DND-41 (cell line): ENCODE measurements around the gene MR1.

Experiments
- ATAC-seq: fragments of 200-7000 bp; cut with Tn5 transposase; 3 replicates; pipeline ENCODE4 v1.9.1; 2021; ENCODE audit warnings: low read depth; ENCODE audit not compliant: insufficient read depth
- DNase-seq: peaks from one replicate; pipeline ENCODE4 v3.0.0-alpha.2; 2020
- H2AFZ ChIP-seq: 2 replicates; pipeline ENCODE4 v1.6.0; 2012; ENCODE audit warnings: low read depth, low read length
- H3K27ac ChIP-seq: 2 replicates; pipeline ENCODE4 v1.5.1; 2012; ENCODE audit warnings: low read length, inconsistent platforms
- H3K27me3 ChIP-seq: fragments of 200-600 bp; sonication (generic); 2 replicates; pipeline ENCODE4 v1.6.0; 2012; ENCODE audit warnings: low read length, mild to moderate bottlenecking, inconsistent platforms; ENCODE audit not compliant: insufficient read depth, poor library complexity
- H3K36me3 ChIP-seq: 2 replicates; pipeline ENCODE4 v1.5.1; 2012; ENCODE audit warnings: low read length, inconsistent platforms; ENCODE audit not compliant: insufficient read depth
- H3K4me1 ChIP-seq: 2 replicates; pipeline ENCODE4 v1.5.1; 2012; ENCODE audit warnings: mild to moderate bottlenecking, low read length; ENCODE audit not compliant: insufficient read depth
- H3K4me2 ChIP-seq: 2 replicates; pipeline ENCODE4 v1.6.0; 2012; ENCODE audit warnings: mild to moderate bottlenecking, moderate library complexity, low read length, inconsistent platforms; ENCODE audit not compliant: insufficient read depth
- H3K4me3 ChIP-seq, 2 experiments: fragments of 200-600 bp in 1 of 2; shearing (Covaris generic) in 1 of 2; 2 replicates each; pipeline ENCODE4 v1.5.1; 2012 to 2016; ENCODE audit warnings: inconsistent platforms in 2 of 2, low read length in 2 of 2, mild to moderate bottlenecking in 2 of 2, low read depth in 1 of 2, moderate library complexity in 1 of 2
- H3K79me2 ChIP-seq: 2 replicates; pipeline ENCODE4 v1.6.0; 2012; ENCODE audit warnings: low read length, inconsistent platforms; ENCODE audit not compliant: insufficient read depth
- H3K9ac ChIP-seq: 2 replicates; pipeline ENCODE4 v1.6.0; 2012; ENCODE audit warnings: low read depth, mild to moderate bottlenecking, inconsistent platforms, low read length, moderate library complexity
- H3K9me3 ChIP-seq: 2 replicates; pipeline ENCODE4 v1.5.1; 2012; ENCODE audit warnings: low read length, moderate library complexity, mild to moderate bottlenecking, inconsistent platforms; ENCODE audit not compliant: insufficient read depth, severe bottlenecking
- H4K20me1 ChIP-seq: 2 replicates; pipeline ENCODE4 v1.6.0; 2012; ENCODE audit warnings: low read length; ENCODE audit not compliant: insufficient read depth
- CTCF ChIP-seq: IDR thresholded peaks from 2 replicates; pipeline ENCODE4 v1.5.1; 2012; ENCODE audit warnings: borderline replicate concordance, low read length, moderate library complexity, mild to moderate bottlenecking; ENCODE audit not compliant: poor library complexity, severe bottlenecking; ENCODE audit errors: extremely low read depth
- EZH2 ChIP-seq: IDR thresholded peaks from 3 replicates; pipeline ENCODE4 v1.6.1; 2012; ENCODE audit warnings: borderline replicate concordance, low read depth, mild to moderate bottlenecking, moderate library complexity, low read length, inconsistent platforms; ENCODE audit not compliant: severe bottlenecking

MR1 gene

GRCh38 chr1:181062836-181063428, 29.1 kb downstream of the MR1 start:
- Histone ChIP-seq H2AFZ (no peak overlapping the region), H3K27ac (no peak overlapping the region), H3K4me2 (no peak overlapping the region), H3K9me3 (peaks cover 4% of the 10 kb centered on the region), H3K4me3 (no peak overlapping the region), H3K79me2 (no peaks in the 10 kb centered on the region), H3K9ac (no peak overlapping the region), H3K27me3 (no peaks in the 10 kb centered on the region), H3K4me1 (peaks cover 15% of the 10 kb centered on the region), H3K36me3 (peaks cover 4% of the 10 kb centered on the region; the same call in 1 of the 2 replicates), H4K20me1 (no peaks in the 10 kb centered on the region)
- DNase-seq: no peak
- TF ChIP-seq CTCF: no peak
- TF ChIP-seq EZH2: no peak
- peak; percentile 65; the same call in 2 of the 3 replicates for ATAC-seq

- H4K20me1 ChIP-seq: no peaks in the 10 kb centered on the region
- no peak overlapping the region for H3K4me3 ChIP-seq
- no peak for ATAC-seq
- TF ChIP-seq CTCF (no peak), EZH2 (no peak)
- H3K4me2 ChIP-seq: no peak overlapping the region
- no peak overlapping the region for H2AFZ ChIP-seq
- no peaks in the 10 kb centered on the region for H3K79me2 ChIP-seq
- peaks cover 4% of the 10 kb centered on the region for H3K9me3 ChIP-seq
- no peak overlapping the region for H3K9ac ChIP-seq
- DNase-seq: no peak
- H3K27ac ChIP-seq: no peak overlapping the region
- peaks cover 15% of the 10 kb centered on the region for H3K4me1 ChIP-seq
- H3K36me3 ChIP-seq: peaks cover 4% of the 10 kb centered on the region; the same call in 1 of the 2 replicates
- H3K27me3 ChIP-seq: no peaks in the 10 kb centered on the region
These were observed 30.3 kb downstream of the MR1 start for GRCh38 chr1:181064011-181064623.

GRCh38 chr1:181064702-181065101, 30.9 kb downstream of the MR1 start:
- H3K4me2 ChIP-seq: no peak overlapping the region
- H2AFZ ChIP-seq: no peak overlapping the region
- H4K20me1 ChIP-seq: no peaks in the 10 kb centered on the region
- no peaks in the 10 kb centered on the region for H3K9me3 ChIP-seq
- H3K4me1 ChIP-seq: peaks cover 15% of the 10 kb centered on the region
- no peaks in the 10 kb centered on the region for H3K36me3 ChIP-seq
- H3K27ac ChIP-seq: no peak overlapping the region
- DNase-seq (no peak), ATAC-seq (no peak)
- H3K79me2 ChIP-seq: no peaks in the 10 kb centered on the region
- H3K9ac ChIP-seq: no peak overlapping the region
- no peak overlapping the region for H3K4me3 ChIP-seq
- TF ChIP-seq EZH2 (no peak), CTCF (no peak)
- no peaks in the 10 kb centered on the region for H3K27me3 ChIP-seq
